Activated B cell treated with CpG ODN at 0.5 μM for 24 hours (primary cell): ENCODE results near the gene EEF1A2. TPM values are rescaled to one million over a fixed set of nuclear protein-coding genes. Genes with fewer than 3 reads are reported as not detected.

Source experiments
- ATAC-seq: fragments of 200-7000 bp; cut with Tn5 transposase; one replicate; pipeline ENCODE4 v1.10.0; 2021; ENCODE audit warnings: low read depth, mild to moderate bottlenecking, moderate library complexity
- CTCF ChIA-PET: fragments of 350-600 bp; sonication (Branson Sonifier 250); formaldehyde crosslinking; loops from one replicate; lab custom pipeline; 2021; ENCODE audit warnings: antibody characterized with exemption; lab: Charles Lee
- POLR2A ChIA-PET: fragments of 350-600 bp; sonication (Branson Sonifier 250); formaldehyde crosslinking; loops from one replicate; lab custom pipeline; 2021; ENCODE audit warnings: antibody characterized with exemption; lab: Charles Lee
- DNase-seq: peaks from one replicate; pipeline ENCODE4 v3.0.0; 2022
- H3K27ac Mint-ChIP-seq: one replicate; pipeline ENCODE4 v1.8.0; 2020; ENCODE audit warnings: mixed read lengths
- H3K27me3 Mint-ChIP-seq: one replicate; pipeline ENCODE4 v1.8.0; 2021; ENCODE audit warnings: mixed read lengths
- H3K36me3 Mint-ChIP-seq: one replicate; pipeline ENCODE4 v1.8.0; 2021; ENCODE audit warnings: low read depth, mixed read lengths
- H3K4me1 Mint-ChIP-seq: one replicate; pipeline ENCODE4 v1.8.0; 2021; ENCODE audit warnings: mixed read lengths
- H3K4me3 Mint-ChIP-seq: one replicate; pipeline ENCODE4 v1.8.0; 2020; ENCODE audit warnings: mild to moderate bottlenecking, mixed read lengths
- H3K9me3 Mint-ChIP-seq: one replicate; pipeline ENCODE4 v1.8.0; 2020; ENCODE audit warnings: mixed read lengths
- intact Hi-C: fragments of 100-400 bp; cut with micrococcal nuclease; formaldehyde crosslinking; loops from one replicate; pipeline ENCODE4 v1.15.1; 2024
- total RNA-seq: library from RNA; stranded (reverse); gene quantifications from 2 replicates; pipeline ENCODE4 v1.2.3, GENCODE V29; 2022
- TF ChIP-seq, protein P1 (sequence below): fragments of 200-600 bp; IDR thresholded peaks from one replicate; pipeline ENCODE4 v1.8.0; 2022; ENCODE audit warnings: antibody characterized with exemption, mild to moderate bottlenecking

Gene EEF1A2
- total RNA-seq, 1 donor from 2014 or later, result 1.6 TPM

DNA sequence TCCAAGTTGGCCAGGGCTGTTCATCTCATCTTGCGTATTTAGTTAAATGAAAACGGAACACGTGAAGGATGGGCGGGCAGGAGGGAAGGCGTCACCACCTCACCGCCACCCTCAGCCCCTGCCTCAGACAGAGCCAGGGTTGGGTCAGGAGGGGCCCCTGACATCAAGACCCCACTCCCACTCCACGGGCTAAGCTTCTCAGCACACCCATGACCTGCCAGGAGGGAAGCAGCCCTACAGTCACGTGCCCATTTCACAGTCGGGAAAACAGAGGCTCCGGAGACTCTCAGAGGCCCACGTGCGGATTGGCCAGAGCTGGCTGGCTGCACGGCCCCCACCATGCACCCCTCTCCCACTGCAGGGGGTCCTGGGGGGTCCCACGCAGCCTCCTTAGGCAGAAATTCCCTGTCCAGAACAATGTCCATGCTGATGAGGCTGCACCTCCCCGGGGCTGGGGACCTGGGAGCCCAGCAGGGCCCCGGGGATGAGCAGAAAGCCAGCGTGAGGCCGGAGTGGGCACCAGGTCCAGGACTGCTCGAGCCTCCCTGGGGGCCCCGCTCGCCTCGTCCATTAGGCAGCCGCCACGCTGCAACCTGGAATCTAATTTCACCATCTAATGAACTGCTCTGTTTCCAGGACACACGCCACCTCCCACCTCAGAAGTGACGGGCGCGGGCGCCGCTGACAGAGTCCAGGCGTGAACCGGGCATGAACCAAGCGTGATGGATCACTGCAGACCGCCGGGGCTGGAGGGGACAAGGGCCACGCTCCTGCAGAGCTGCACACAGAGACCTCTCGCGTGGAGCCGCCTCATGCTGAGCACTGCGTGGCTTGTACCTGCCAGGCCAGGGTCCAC lies 42.2 kb downstream of the EEF1A2 start:
- ChIA-PET POLR2A (interaction anchor here (1.4 kb wide), 1 partner anchor 64 kb away, joined by 3 read pairs; the partner anchor contains the start of gene PPDPF), CTCF (no interaction called here)
- TF ChIP-seq, protein P1, sequence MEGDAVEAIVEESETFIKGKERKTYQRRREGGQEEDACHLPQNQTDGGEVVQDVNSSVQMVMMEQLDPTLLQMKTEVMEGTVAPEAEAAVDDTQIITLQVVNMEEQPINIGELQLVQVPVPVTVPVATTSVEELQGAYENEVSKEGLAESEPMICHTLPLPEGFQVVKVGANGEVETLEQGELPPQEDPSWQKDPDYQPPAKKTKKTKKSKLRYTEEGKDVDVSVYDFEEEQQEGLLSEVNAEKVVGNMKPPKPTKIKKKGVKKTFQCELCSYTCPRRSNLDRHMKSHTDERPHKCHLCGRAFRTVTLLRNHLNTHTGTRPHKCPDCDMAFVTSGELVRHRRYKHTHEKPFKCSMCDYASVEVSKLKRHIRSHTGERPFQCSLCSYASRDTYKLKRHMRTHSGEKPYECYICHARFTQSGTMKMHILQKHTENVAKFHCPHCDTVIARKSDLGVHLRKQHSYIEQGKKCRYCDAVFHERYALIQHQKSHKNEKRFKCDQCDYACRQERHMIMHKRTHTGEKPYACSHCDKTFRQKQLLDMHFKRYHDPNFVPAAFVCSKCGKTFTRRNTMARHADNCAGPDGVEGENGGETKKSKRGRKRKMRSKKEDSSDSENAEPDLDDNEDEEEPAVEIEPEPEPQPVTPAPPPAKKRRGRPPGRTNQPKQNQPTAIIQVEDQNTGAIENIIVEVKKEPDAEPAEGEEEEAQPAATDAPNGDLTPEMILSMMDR, result no peak
- Mint-ChIP-seq H3K4me1 (peaks cover 11% of the 10 kb centered on the region), H3K27me3 (peaks cover 27% of the 10 kb centered on the region), H3K4me3 (no peak overlapping the region), H3K27ac (no peak overlapping the region), H3K9me3 (no peaks in the 10 kb centered on the region), H3K36me3 (no peaks in the 10 kb centered on the region)
- intact Hi-C loops, result no loop called here
- ATAC-seq (no peak), DNase-seq (no peak)

DNA sequence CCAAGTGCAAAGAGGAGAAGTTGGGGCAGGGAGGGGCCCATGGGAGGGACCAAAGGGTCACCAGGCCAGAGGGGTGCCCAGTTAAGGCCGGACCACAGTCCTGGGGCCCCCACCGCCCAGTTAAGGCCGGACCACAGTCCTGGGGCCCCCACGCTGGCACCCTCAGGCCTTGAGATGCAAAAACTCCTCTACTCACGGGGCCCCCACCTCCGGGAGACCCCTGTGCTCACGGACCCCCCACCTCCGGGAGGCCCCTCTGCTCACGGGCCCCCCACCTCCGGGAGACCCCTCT lies 43.4 kb downstream of the EEF1A2 start:
- H3K9me3 Mint-ChIP-seq, result no peaks in the 10 kb centered on the region
- TF ChIP-seq, protein P1, result no peak
- no peaks in the 10 kb centered on the region for H3K36me3 Mint-ChIP-seq
- intact Hi-C loops, result no loop called here
- DNase-seq (no peak), ATAC-seq (no peak)
- H3K4me3 Mint-ChIP-seq, result no peak overlapping the region
- H3K27ac Mint-ChIP-seq, result no peak overlapping the region
- POLR2A ChIA-PET, result no interaction called here
- CTCF ChIA-PET, result no interaction called here
- H3K4me1 Mint-ChIP-seq, result peaks cover 11% of the 10 kb centered on the region
- peaks cover 19% of the 10 kb centered on the region for H3K27me3 Mint-ChIP-seq

DNA sequence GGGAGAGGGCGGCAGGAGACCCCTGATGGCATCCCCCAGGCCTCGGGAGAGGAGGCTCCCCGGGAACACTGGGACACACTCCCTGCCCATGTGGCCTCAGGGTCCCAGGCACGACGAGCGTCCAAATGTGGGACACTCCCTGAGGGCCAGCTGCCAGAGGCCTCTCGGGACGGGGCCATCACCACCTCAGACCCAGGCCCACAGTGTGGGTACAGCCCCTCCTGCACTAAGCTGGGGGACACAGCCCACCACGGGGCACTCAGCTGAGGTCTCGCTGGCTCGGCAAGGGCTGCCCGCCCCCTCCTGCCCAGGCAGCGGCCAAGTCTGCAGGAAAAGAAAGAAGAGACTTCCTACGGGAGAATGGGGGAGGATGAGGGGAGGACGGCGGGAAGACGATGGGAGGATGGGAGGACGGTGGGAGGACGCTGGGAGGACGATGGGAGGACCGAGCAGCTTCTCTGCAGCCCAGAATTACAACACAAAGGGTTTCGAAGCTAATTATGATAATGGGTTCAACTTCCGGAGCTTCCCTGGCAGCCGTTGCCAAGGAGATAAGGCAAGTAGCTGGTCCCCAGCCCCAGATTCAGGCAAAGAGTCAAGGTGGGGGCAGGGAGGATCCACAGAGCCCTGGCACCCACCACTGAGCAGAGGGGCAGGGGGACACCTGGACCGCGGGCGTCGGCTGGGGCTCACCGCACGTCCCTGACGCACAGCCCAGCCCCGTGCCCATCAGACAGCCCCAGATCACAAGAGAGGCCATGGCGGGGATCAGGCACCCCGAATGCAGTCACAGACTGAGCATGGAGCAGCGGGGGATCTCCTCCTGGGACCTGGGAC lies 43.9 kb downstream of the EEF1A2 start:
- Mint-ChIP-seq H3K27me3 (peaks cover 15% of the 10 kb centered on the region), H3K36me3 (no peaks in the 10 kb centered on the region), H3K9me3 (no peaks in the 10 kb centered on the region), H3K27ac (no peak overlapping the region), H3K4me1 (peaks cover 11% of the 10 kb centered on the region), H3K4me3 (no peak overlapping the region)
- intact Hi-C loops, result no loop called here
- TF ChIP-seq, protein P1, result no peak
- DNase-seq (no peak), ATAC-seq (no peak)
- CTCF ChIA-PET, result no interaction called here
- POLR2A ChIA-PET, result no interaction called here

DNA sequence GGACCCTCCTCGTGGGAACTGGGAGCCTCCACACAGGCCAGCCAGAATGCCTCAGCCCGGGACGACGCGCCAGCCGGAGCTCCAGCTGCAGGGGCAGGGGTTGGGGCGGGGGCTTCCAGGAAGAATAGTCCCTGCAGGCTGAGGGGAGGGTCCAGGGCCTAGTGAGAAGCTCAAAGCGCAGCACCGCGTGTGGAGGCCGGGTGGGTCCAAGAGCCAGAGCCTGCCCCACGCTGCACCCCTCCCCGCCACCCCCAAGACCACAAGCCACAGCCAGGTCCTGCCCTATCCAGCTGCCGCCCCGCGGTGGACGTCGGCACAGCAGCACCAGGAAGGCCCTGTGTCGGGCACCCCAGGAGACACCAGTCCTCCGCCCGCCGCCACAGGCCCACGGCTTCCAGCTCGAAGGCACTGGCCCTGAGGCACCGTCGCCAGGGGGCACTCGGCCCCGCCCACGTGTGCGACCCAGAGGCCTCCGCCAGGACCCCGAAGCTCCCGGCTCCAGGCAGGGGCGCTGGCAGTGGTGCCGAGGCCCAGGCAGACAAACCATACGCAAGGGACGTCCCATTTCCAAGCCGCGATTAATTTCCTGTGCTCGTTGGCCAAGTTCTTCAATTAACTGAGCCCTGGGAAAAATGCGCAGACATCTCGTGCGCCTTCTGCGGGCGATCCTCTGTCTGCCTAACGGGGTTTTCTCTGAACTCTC lies 45.9 kb downstream of the EEF1A2 start:
- DNase-seq, result no peak
- POLR2A ChIA-PET, result no interaction called here
- CTCF ChIA-PET, result no interaction called here
- TF ChIP-seq, protein P1, result no peak
- H3K4me1 Mint-ChIP-seq, result peaks cover 8% of the 10 kb centered on the region
- peaks cover 18% of the 10 kb centered on the region for H3K27me3 Mint-ChIP-seq
- no peak overlapping the region for H3K27ac Mint-ChIP-seq
- no peaks in the 10 kb centered on the region for H3K9me3 Mint-ChIP-seq
- intact Hi-C loops, result no loop called here
- peak; percentile 42 for ATAC-seq
- H3K4me3 Mint-ChIP-seq, result no peak overlapping the region
- H3K36me3 Mint-ChIP-seq, result no peaks in the 10 kb centered on the region

DNA sequence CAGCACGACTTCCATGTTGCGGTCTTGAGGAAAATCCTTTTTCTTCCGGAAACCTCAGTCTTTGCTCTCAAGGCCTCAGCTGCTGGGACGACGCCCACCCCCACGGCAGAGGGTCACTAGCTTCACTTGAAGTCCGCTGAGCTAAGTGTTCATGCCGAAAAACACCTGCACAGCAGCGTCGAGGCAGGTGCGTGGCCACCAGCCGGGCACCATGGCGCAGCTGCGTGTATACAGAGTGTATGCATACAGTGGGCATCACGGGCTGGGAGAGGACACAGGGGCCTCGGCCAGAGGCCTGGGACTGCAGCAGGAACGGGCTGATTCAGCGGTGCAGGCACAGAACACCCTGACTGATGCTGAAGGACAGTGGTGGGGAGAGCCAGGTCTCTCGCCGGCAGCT lies 46.5 kb downstream of the EEF1A2 start:
- ATAC-seq (no peak), DNase-seq (no peak)
- Mint-ChIP-seq H3K4me3 (no peak overlapping the region), H3K36me3 (no peaks in the 10 kb centered on the region), H3K4me1 (peaks cover 3% of the 10 kb centered on the region), H3K27ac (no peak overlapping the region), H3K27me3 (peaks cover 23% of the 10 kb centered on the region), H3K9me3 (no peaks in the 10 kb centered on the region)
- POLR2A ChIA-PET, result no interaction called here
- intact Hi-C loops, result no loop called here
- CTCF ChIA-PET, result no interaction called here
- TF ChIP-seq, protein P1, result no peak
